Heart right ventricle (tissue), 16 donors: Measurements from ENCODE around the gene FGG. TPM values are rescaled to one million over a fixed set of nuclear protein-coding genes. Genes with fewer than 3 reads are reported as not detected.

Source experiments
- ATAC-seq, 8 donors: fragments of 200-7000 bp; cut with Tn5 transposase; one replicate each; pipeline ENCODE4 v1.9.1; 2020; ENCODE audit warnings: mild to moderate bottlenecking in 8 of 8, moderate library complexity in 8 of 8, moderate number of reproducible peaks in 1 of 8
- DNase-seq, 2 donors: peaks; one replicate each; pipeline ENCODE4 v3.0.0-alpha.2; 2020
- H3K27ac ChIP-seq, 10 donors: fragments of 200-600 bp; sonication (generic) in 2 of 10; one replicate each; pipeline versions ENCODE4 v1.5.0 to v1.8.0; 2020 to 2022; ENCODE audit warnings: mild to moderate bottlenecking in 3 of 10
- H3K27me3 ChIP-seq, 7 donors: fragments of 200-600 bp; one replicate each; pipeline ENCODE4 v1.8.0; 2021 to 2022; ENCODE audit warnings: mild to moderate bottlenecking in 2 of 7
- H3K36me3 ChIP-seq, 9 donors: fragments of 200-600 bp; sonication (generic) in 1 of 9; one replicate each; pipeline versions ENCODE4 v1.5.0 to v1.8.0; 2020 to 2022; ENCODE audit warnings: mild to moderate bottlenecking in 2 of 9
- H3K4me1 ChIP-seq, 9 donors: fragments of 200-600 bp; sonication (generic) in 1 of 9; one replicate each; pipeline versions ENCODE4 v1.5.0 to v1.8.0; 2020 to 2022; ENCODE audit warnings: mild to moderate bottlenecking in 4 of 9
- H3K4me3 ChIP-seq, 10 donors: fragments of 200-600 bp; sonication (generic) in 2 of 10; one replicate each; pipeline versions ENCODE4 v1.5.0 to v1.8.0; 2020 to 2022; ENCODE audit warnings: mild to moderate bottlenecking in 7 of 10, moderate library complexity in 2 of 10
- H3K9me3 ChIP-seq, 11 donors: fragments of 200-600 bp in 10 of 11; sonication (generic) in 2 of 11; one replicate each; pipeline versions ENCODE4 v1.5.0 to v1.8.0; 2013 to 2022; ENCODE audit warnings: mild to moderate bottlenecking in 2 of 11, control low read depth in 1 of 11, moderate library complexity in 1 of 11
- WGBS, 2 donors: extraction: QIAGEN DNeasy Blood & Tissue Kit; methylation state at CpG; one replicate each; pipeline ENCODE4 v1.1.7; 2013; ENCODE audit warnings: inconsistent platforms in 1 of 2; 5-methylcytosine and 5-hydroxymethylcytosine counted together
- intact Hi-C, 10 donors: fragments of 100-400 bp; cut with DNase I; formaldehyde crosslinking; loops; one replicate each; pipeline versions ENCODE4 v1.11.1 to v1.14.2; 2022
- polyA plus RNA-seq, 2 donors: library from polyadenylated mRNA; stranded (reverse); fragments of 200-250 nt; gene quantifications; one replicate each; pipeline ENCODE4 v1.2.3, GENCODE V29; 2013
- total RNA-seq, 10 donors: library from RNA; stranded (reverse); fragmentation: NEBNext Ultra II Directional in 3 of 10; extraction: Animal tissue kit (Norgen Biotek cat#: 25700) in 3 of 10; gene quantifications; one replicate each; pipeline versions ENCODE4 v1.2.1 to v1.2.4, GENCODE V29; 2021 to 2023
- TF ChIP-seq, protein P1 (sequence below), 9 donors: fragments of 200-600 bp; sonication (generic) in 2 of 9; IDR thresholded peaks; one replicate each; pipeline versions ENCODE4 v1.5.0 to v1.8.0; 2021 to 2022; ENCODE audit warnings: antibody characterized with exemption in 9 of 9, mild to moderate bottlenecking in 5 of 9, moderate library complexity in 1 of 9
- donor health status: Arrhythmogenic right ventricular cardiomyopathy.
- donor health status: ischemic (EF 13 %, LVEDD 7.1; RV severe dilation, severe dysfunction).
- donor health status: healthy with polysubstance abuse.
- donor health status: DM: no; HTN: yes; CAD: no.
- donor health status: DM: no; HTN: no; CAD: no.
- donor health status: ischemic (EF 25% LVEDD 6.9; RV normal size, moderate dysfunction).
- donor health status: ischemic (EF 25% LVEDD 5.7; RV mildly dilated, moderate dysfunction).
- donor health status: healthy.
- donor health status: DM: yes; HTN: yes; CAD: no.
- donor health status: Ischemic cardiomyopathy.
- donor health status: ischemic (EF 35%, LVEDD 5.7; RV mildly dilated, moderate dysfunction).
- donor health status: nonischemic (EF 11% LVEDD 7.7; RV severe dilation, severe dysfunction).
- donor health status: DM: yes; HTN: yes; CAD: no.
- donor health status: PGD.
- donor health status: ischemic (EF 29% LVEDD 5.4; RV normal size, mild dysfunction).
- donor health status: nonischemic (EF 23%, LVEDD 6.1; RV moderate dilation, normal function).

FGG gene
- total and polyA plus RNA-seq, 12 donors: 0.71 TPM; not detected in 11

DNA sequence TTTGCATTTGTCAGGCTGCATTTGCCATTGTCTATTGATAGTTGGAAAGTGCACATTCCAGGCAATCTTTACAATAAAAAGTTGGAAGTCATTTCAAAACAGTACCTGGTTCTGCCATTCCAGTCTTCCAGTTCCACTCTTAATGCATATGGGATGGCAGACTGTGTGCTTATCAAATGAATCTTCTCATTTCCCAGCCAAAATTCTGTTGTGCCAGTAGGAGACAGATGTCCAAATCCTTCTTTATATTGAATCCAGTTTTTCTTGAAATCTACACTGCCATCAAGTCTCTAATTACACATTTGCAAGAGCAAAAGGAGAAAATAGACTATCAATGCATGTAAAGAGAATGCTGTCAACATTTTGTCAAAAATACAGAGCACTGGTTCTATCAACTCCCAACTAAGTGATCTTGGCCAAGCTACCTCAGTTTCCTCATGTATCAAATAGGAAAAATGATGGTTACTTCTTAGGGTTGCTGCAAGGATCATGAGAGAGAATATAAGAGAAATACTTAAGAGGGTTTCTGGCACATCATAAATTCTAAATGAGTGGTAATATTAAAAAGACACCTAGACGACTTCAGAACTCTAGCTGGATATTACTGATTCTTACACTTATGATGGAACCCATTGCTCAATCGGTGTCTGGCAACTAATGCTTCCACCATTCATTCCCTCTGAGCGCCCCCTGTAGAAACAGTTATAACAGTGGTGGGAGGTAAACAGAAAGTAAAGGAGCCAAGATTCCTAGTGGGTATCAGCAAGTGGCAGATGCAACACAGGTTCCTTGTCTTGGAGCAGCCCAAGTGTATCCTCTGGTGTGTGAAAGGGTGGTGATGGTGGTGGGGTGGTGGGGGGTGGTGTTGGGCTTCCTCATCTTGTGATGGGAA, 3.8 kb downstream of the FGG start:
- no peaks in the 10 kb centered on the region for H3K9me3 ChIP-seq
- H3K4me1 ChIP-seq: no peaks in the 10 kb centered on the region
- WGBS, 2 donors: 76 to 88% methylated on average over 3 of the region's 3 CpGs
- TF ChIP-seq, protein P1, sequence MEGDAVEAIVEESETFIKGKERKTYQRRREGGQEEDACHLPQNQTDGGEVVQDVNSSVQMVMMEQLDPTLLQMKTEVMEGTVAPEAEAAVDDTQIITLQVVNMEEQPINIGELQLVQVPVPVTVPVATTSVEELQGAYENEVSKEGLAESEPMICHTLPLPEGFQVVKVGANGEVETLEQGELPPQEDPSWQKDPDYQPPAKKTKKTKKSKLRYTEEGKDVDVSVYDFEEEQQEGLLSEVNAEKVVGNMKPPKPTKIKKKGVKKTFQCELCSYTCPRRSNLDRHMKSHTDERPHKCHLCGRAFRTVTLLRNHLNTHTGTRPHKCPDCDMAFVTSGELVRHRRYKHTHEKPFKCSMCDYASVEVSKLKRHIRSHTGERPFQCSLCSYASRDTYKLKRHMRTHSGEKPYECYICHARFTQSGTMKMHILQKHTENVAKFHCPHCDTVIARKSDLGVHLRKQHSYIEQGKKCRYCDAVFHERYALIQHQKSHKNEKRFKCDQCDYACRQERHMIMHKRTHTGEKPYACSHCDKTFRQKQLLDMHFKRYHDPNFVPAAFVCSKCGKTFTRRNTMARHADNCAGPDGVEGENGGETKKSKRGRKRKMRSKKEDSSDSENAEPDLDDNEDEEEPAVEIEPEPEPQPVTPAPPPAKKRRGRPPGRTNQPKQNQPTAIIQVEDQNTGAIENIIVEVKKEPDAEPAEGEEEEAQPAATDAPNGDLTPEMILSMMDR (IDR thresholded peaks at IDR 0.05): no peak
- ATAC-seq (no peak), DNase-seq (no peak)
- H3K4me3 ChIP-seq: no peak overlapping the region
- H3K36me3 ChIP-seq: no peaks in the 10 kb centered on the region
- intact Hi-C loops: no loop called here
- no peak overlapping the region for H3K27ac ChIP-seq
- H3K27me3 ChIP-seq: peaks cover 0 to 20% (median 0%) of the 10 kb centered on the region in 7 donors

DNA sequence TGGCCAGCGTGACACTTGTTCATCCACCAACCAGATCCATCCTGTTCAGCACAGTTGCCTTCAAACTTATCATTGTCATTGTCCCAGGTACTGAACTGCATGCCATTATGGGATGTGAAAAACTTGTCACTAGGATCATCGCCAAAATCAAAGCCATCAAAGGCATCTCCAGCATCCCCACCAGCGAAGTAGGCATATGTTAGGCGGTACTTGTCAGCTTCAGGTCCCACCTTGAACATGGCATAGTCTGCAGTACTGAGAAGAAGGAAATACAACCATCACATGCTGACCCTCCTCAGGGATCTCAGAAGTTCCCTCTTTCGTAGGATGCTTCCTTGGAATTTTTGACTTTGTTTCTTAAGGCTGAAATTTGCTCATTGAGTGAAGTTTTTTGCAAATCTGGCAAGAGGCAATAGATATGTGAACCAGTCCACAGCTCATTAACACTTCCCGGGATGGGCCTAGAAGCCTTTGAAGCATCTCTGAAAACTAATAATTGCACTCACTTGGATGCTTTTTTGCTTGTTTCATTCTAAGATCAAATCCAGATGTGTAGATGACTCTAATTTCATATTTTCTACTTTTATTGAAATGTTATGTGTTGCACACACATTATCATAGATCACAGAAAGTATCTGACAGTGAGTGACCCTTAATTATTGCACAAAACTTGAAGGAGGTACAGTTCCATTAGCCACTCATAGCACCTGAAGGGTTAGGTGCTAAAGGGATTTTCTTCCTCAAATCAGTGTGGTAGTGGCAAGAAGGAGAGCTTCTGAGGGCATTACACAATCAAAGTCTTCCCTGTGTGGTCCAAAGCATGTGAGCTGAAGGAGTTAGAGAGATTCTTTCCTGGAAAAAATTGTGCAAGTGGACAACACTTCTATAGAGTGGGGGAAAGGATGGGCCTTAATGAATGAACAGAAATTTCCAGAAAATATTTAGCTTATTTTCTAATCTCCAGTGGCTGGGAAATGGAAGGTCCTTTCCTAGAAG, 5.4 kb downstream of the FGG start:
- intact Hi-C loops: no loop called here
- H3K4me3 ChIP-seq: no peak overlapping the region
- DNase-seq (no peak), ATAC-seq (no peak)
- H3K4me1 ChIP-seq: no peaks in the 10 kb centered on the region
- H3K9me3 ChIP-seq: no peaks in the 10 kb centered on the region
- 80 to 84% methylated on average over 6 of the region's 6 CpGs for WGBS, 2 donors
- TF ChIP-seq, protein P1 (IDR thresholded peaks at IDR 0.05): no peak
- peaks cover 0 to 25% (median 0%) of the 10 kb centered on the region in 7 donors for H3K27me3 ChIP-seq
- H3K36me3 ChIP-seq: no peaks in the 10 kb centered on the region
- H3K27ac ChIP-seq: no peak overlapping the region

DNA sequence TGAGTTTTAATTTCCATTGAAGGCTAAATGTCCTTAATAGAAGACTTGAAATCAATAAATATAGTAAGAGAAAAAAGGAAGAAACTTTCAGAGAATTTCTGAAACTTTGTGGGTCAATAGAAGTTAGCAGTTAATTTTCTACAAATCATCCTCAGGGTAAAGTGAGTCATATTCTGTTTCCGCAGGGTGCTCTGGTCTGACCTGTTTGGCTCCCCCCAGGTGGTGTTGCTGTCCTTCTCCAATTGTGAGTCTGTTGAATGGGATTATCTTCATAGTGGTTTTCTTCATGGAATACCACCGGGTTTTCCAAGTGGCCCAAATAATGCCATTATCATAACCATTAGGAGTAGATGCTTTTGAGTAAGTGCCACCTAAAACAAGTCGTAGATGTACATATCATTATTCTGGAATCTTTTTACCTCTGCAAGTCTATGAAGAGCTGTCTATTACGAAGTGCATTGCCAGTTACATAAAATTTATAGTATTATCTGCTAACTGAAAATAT, 7.7 kb downstream of the FGG start:
- H3K27ac ChIP-seq: no peak overlapping the region
- no peaks in the 10 kb centered on the region for H3K9me3 ChIP-seq
- ATAC-seq (no peak), DNase-seq (no peak)
- H3K4me3 ChIP-seq: no peak overlapping the region
- TF ChIP-seq, protein P1 (IDR thresholded peaks at IDR 0.05): no peak
- H3K4me1 ChIP-seq: no peaks in the 10 kb centered on the region
- intact Hi-C loops: no loop called here
- H3K27me3 ChIP-seq: peaks cover 0 to 29% (median 0%) of the 10 kb centered on the region in 7 donors
- 75 to 82% methylated on average over 4 of the region's 4 CpGs for WGBS, 2 donors
- H3K36me3 ChIP-seq: no peaks in the 10 kb centered on the region
